ENCODE results near the gene PIK3R5. TPM values are rescaled to one million over a fixed set of nuclear protein-coding genes. Genes with fewer than 3 reads are reported as not detected.
"Not testable (repeated sequence)": the region's sequence is repeated elsewhere in the genome, so short reads cannot be mapped to it uniquely, and the experiment has no call there.

The PIK3R5 gene
- total and polyA plus RNA-seq, 7 donors, result 0.20 to 2.9 (median 1.1) TPM

DNA sequence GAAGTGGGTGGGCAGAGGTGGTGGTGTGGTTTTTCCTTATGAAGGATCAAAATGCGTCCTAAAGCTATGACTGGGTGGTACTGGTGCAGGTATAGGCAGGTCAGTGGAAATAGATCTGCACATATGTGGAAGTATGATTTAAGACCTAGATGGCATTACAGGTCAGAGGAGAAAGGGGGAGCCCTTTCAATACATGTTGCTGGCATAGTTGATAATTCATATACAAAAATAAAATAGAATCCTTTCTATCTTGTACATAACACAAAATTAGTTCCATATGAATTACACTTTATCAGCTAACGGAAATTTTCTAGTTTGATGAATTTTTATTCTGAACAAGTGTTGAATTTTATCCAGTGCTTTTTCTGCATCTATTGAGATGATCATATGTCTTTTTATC, 20.8 kb upstream of the PIK3R5 start:
- Histone ChIP-seq H3K27me3 (ENCODE audit: insufficient read depth in 3 of 3, low read length in 2 of 3) (peaks cover 0 to 3% (median 0%) of the 10 kb centered on the region in 3 donors), H3K27ac (no peak overlapping the region), H3K4me3 (no peak overlapping the region), H3K36me3 (ENCODE audit: insufficient read depth in 1 of 2, low read depth in 1 of 2) (no peaks in the 10 kb centered on the region), H3K9me3 (no peaks in the 10 kb centered on the region), H3K4me1 (no peaks in the 10 kb centered on the region)
- DNase-seq (no peak), ATAC-seq (no peak)
- intact Hi-C loops (cut with DNase I), result no loop called here
- TF ChIP-seq, protein P1, sequence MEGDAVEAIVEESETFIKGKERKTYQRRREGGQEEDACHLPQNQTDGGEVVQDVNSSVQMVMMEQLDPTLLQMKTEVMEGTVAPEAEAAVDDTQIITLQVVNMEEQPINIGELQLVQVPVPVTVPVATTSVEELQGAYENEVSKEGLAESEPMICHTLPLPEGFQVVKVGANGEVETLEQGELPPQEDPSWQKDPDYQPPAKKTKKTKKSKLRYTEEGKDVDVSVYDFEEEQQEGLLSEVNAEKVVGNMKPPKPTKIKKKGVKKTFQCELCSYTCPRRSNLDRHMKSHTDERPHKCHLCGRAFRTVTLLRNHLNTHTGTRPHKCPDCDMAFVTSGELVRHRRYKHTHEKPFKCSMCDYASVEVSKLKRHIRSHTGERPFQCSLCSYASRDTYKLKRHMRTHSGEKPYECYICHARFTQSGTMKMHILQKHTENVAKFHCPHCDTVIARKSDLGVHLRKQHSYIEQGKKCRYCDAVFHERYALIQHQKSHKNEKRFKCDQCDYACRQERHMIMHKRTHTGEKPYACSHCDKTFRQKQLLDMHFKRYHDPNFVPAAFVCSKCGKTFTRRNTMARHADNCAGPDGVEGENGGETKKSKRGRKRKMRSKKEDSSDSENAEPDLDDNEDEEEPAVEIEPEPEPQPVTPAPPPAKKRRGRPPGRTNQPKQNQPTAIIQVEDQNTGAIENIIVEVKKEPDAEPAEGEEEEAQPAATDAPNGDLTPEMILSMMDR (IDR thresholded peaks at IDR 0.05), result no peak
- WGBS, 3 donors, result 83 to 93% (median 86%) methylated on average over 2 of the region's 2 CpGs

DNA sequence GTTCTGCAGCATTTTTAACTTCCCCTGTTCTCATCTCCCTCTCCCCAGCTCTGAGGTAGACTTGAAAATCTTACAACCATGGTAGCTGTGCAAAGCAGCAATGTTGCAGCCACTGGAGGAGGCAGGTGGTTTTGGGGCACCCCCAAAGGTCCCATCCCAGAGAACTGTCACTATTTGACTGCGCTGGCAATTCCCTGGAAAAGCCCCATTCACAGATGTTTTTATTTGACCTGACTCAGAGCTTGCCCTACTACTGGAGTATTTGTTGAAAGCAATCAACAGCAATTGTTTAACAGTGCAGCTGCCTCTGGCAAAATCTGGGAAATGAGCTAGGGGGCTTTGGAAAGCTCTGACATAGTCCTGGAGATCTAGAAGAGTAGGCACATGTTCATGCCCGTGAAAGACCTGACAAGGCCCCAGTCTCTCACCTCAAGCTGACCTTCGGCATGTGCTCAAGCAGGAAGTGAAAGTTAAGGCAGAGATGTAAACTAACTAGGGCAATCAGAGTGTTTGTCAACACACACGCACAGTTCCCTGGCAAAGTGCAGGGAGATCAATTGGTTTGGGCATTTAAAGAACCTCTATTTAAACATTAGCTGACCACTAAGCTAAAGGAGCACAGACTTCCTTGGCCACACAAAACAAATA, 19.7 kb upstream of the PIK3R5 start:
- intact Hi-C loops (cut with DNase I), result no loop called here
- TF ChIP-seq, protein P1 (IDR thresholded peaks at IDR 0.05), result no peak
- ATAC-seq (no peak), DNase-seq (no peak)
- H3K36me3 ChIP-seq (ENCODE audit: insufficient read depth in 1 of 2, low read depth in 1 of 2), result no peaks in the 10 kb centered on the region
- no peaks in the 10 kb centered on the region for H3K4me1 ChIP-seq
- no peaks in the 10 kb centered on the region for H3K9me3 ChIP-seq
- H3K4me3 ChIP-seq, result no peak overlapping the region
- 82 to 84% (median 83%) methylated on average over 4 of the region's 4 CpGs for WGBS, 3 donors
- no peak overlapping the region for H3K27ac ChIP-seq
- H3K27me3 ChIP-seq (ENCODE audit: insufficient read depth in 3 of 3, low read length in 2 of 3), result no peaks in the 10 kb centered on the region

DNA sequence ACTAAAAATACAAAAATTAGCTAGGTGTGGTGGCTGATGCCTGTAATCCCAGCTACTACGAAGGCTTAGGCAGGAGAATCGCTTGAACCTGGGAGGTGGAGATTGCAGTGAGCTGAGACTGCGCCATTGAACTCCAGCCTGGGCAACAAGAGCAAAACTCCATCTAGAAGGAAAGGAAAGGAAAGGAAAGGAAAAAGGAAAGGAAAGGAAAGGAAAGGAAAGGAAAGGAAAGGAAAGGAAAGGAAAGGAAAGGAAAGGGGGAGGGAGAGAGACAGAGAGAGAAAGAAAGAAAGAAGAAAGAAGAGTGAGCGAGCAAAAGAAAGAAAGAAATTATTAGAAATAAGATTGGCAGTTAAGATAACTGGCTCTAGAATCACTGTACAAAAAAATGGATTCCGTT, 18.7 kb upstream of the PIK3R5 start:
- WGBS, 3 donors, result 87 to 94% (median 91%) methylated on average over 5 of the region's 5 CpGs
- H3K36me3 ChIP-seq (ENCODE audit: insufficient read depth in 1 of 2, low read depth in 1 of 2); H3K4me1 ChIP-seq; H3K9me3 ChIP-seq; H3K27me3 ChIP-seq (ENCODE audit: insufficient read depth in 3 of 3, low read length in 2 of 3); H3K27ac ChIP-seq; H3K4me3 ChIP-seq; ATAC-seq; intact Hi-C loops (cut with DNase I); DNase-seq: not testable (repeated sequence)

DNA sequence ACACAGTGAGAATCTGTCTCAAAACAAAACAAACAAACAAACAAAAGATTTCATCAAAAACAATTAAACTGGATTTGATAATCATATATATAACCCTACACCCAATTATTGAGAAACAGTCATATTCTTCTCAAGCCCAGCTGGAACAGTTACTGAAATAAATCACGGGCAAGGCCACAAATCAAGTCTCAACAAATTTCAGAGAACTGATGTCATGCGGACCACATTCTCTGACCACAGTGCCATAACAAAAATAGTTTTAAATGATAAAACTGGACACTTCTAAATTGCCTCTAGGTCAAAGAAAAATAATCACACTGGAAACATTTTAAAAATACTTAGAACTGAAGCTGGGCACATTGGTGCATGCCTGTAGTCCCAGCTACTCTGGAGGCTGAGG, 15.9 kb upstream of the PIK3R5 start:
- no peak overlapping the region for H3K27ac ChIP-seq
- TF ChIP-seq, protein P1 (IDR thresholded peaks at IDR 0.05), result no peak
- DNase-seq, result no peak
- H3K4me1 ChIP-seq, result no peaks in the 10 kb centered on the region
- H3K9me3 ChIP-seq, result no peaks in the 10 kb centered on the region
- 80 to 92% (median 82%) methylated on average over 2 of the region's 2 CpGs for WGBS, 3 donors
- intact Hi-C loops (cut with DNase I), result no loop called here
- H3K36me3 ChIP-seq (ENCODE audit: insufficient read depth in 1 of 2, low read depth in 1 of 2), result no peaks in the 10 kb centered on the region
- no peaks in the 10 kb centered on the region for H3K27me3 ChIP-seq (ENCODE audit: insufficient read depth in 3 of 3, low read length in 2 of 3)
- ATAC-seq, result no peak
- H3K4me3 ChIP-seq, result no peak overlapping the region

DNA sequence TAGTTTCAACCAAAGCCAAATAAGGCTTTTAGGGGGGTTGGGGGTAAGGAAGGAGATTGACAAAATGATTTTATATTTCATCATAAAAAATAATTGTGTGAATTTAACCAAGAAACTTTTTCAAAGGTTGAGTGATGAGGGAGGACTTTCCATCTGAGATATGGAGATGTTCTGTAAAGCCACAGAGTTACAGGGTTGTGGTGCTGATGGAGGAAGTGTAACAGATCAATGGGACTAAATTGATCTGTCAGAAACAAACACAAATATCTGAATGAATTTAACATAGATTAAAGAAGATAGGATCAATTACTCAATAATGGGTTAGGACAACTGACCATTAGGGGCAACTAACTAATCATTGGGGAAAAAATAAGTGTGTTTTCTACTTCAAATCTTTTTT, 14.2 kb upstream of the PIK3R5 start:
- intact Hi-C loops (cut with DNase I), result no loop called here
- Histone ChIP-seq H3K27me3 (ENCODE audit: insufficient read depth in 3 of 3, low read length in 2 of 3) (no peaks in the 10 kb centered on the region), H3K27ac (no peak overlapping the region), H3K36me3 (ENCODE audit: insufficient read depth in 1 of 2, low read depth in 1 of 2) (no peaks in the 10 kb centered on the region), H3K4me1 (no peaks in the 10 kb centered on the region), H3K9me3 (no peaks in the 10 kb centered on the region), H3K4me3 (no peak overlapping the region)
- ATAC-seq, result no peak
- TF ChIP-seq, protein P1 (IDR thresholded peaks at IDR 0.05), result no peak
- no peak for DNase-seq

All from psoas muscle (tissue), 8 donors.